Measurements from ENCODE around the gene SGK1.

Gene SGK1

GRCh38 chr6:134314006-134314821 lies 3.7 kb downstream of the SGK1 start:
- no peak overlapping the region for H3K4me3 ChIP-seq (replicated peaks; ENCODE audit: low read depth, low read length)
- H3K36me3 ChIP-seq (ENCODE audit: control insufficient read depth, insufficient read depth, low read length): no peaks in the 10 kb centered on the region
- H3K27me3 ChIP-seq (replicated peaks; ENCODE audit: control insufficient read depth, insufficient read depth, low read length): no peaks in the 10 kb centered on the region
- no peak for TF ChIP-seq CTCF (IDR thresholded peaks at IDR 0.05; ENCODE audit: insufficient read depth, low read length, poor library complexity, severe bottlenecking)
- DNase-seq (ENCODE audit: extremely low read depth, insufficient read length): no peak

- H3K27me3 ChIP-seq (replicated peaks; ENCODE audit: control insufficient read depth, insufficient read depth, low read length): no peaks in the 10 kb centered on the region
- TF ChIP-seq CTCF (IDR thresholded peaks at IDR 0.05; ENCODE audit: insufficient read depth, low read length, poor library complexity, severe bottlenecking): no peak
Observed at GRCh38 chr6:134312038-134312660, 5.8 kb downstream of the SGK1 start.

GRCh38 chr6:134310817-134311216 lies 7.1 kb downstream of the SGK1 start:
- no peak for TF ChIP-seq CTCF (IDR thresholded peaks at IDR 0.05; ENCODE audit: insufficient read depth, low read length, poor library complexity, severe bottlenecking)
- DNase-seq (ENCODE audit: extremely low read depth, insufficient read length): no peak
- Histone ChIP-seq H3K4me3 (replicated peaks; ENCODE audit: low read depth, low read length) (no peak overlapping the region), H3K27me3 (replicated peaks; ENCODE audit: control insufficient read depth, insufficient read depth, low read length) (no peaks in the 10 kb centered on the region), H3K36me3 (ENCODE audit: control insufficient read depth, insufficient read depth, low read length) (no peaks in the 10 kb centered on the region)

More at GRCh38 chr6:134312038-134312660, 5.8 kb downstream of the SGK1 start:
- Histone ChIP-seq H3K36me3 (ENCODE audit: control insufficient read depth, insufficient read depth, low read length) (no peaks in the 10 kb centered on the region), H3K4me3 (replicated peaks; ENCODE audit: low read depth, low read length) (no peak overlapping the region)
- no peak for DNase-seq (ENCODE audit: extremely low read depth, insufficient read length)

GRCh38 chr6:134309983-134310605 lies 7.8 kb downstream of the SGK1 start:
- Histone ChIP-seq H3K4me3 (replicated peaks; ENCODE audit: low read depth, low read length) (no peak overlapping the region), H3K27me3 (replicated peaks; ENCODE audit: control insufficient read depth, insufficient read depth, low read length) (no peaks in the 10 kb centered on the region), H3K36me3 (ENCODE audit: control insufficient read depth, insufficient read depth, low read length) (no peaks in the 10 kb centered on the region)
- TF ChIP-seq CTCF (IDR thresholded peaks at IDR 0.05; ENCODE audit: insufficient read depth, low read length, poor library complexity, severe bottlenecking): no peak
- DNase-seq (ENCODE audit: extremely low read depth, insufficient read length): no peak

- Histone ChIP-seq H3K36me3 (ENCODE audit: control insufficient read depth, insufficient read depth, low read length) (no peaks in the 10 kb centered on the region), H3K27me3 (replicated peaks; ENCODE audit: control insufficient read depth, insufficient read depth, low read length) (no peaks in the 10 kb centered on the region), H3K4me3 (replicated peaks; ENCODE audit: low read depth, low read length) (no peak overlapping the region)
- no peak for DNase-seq (ENCODE audit: extremely low read depth, insufficient read length)
- no peak for TF ChIP-seq CTCF (IDR thresholded peaks at IDR 0.05; ENCODE audit: insufficient read depth, low read length, poor library complexity, severe bottlenecking)
Observed at GRCh38 chr6:134309227-134309626, 8.7 kb downstream of the SGK1 start.

Measured in GM06990 (cell line).